ENCODE measurements around the gene PTPRU. TPM values are rescaled to one million over a fixed set of nuclear protein-coding genes. Genes with fewer than 3 reads are reported as not detected.
"Not testable (repeated sequence)": the region's sequence is repeated elsewhere in the genome, so short reads cannot be mapped to it uniquely, and the experiment has no call there.

The PTPRU gene
- total RNA-seq, 1 donor from 2014 or later: 23.6 TPM

- no peak for DNase-seq
These were observed 54.2 kb downstream of the PTPRU start for GRCh38 chr1:29290414-29290985.

- DNase-seq: no peak
These were observed 55.4 kb downstream of the PTPRU start for GRCh38 chr1:29291756-29292155.

DNA sequence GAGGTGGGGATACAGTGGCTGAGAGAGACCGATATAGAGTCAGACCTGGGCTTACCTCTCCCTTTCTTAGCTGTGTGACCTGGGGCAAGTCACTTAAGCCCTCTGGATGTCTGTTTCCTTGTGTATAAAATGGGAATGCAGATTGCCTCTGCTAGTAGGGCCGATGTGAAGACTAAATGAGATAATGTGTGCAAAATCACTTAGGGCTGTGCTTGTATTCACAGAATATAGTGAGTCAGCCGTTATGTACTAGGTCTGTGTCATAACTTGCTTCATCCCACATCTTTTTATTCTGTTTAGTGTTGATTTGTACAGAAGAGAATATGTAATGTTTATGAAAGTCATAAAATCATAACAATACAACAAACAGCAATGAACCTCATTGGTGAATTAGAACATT is 56.0 kb downstream of the PTPRU start:
- DNase-seq: no peak

- DNase-seq: no peak
These were observed 61.1 kb downstream of the PTPRU start for GRCh38 chr1:29297450-29297849.

- DNase-seq: no peak
These were observed 61.9 kb downstream of the PTPRU start for GRCh38 chr1:29298246-29298645.

- DNase-seq: no peak
These were observed 63.1 kb downstream of the PTPRU start for GRCh38 chr1:29299446-29299845.

DNA sequence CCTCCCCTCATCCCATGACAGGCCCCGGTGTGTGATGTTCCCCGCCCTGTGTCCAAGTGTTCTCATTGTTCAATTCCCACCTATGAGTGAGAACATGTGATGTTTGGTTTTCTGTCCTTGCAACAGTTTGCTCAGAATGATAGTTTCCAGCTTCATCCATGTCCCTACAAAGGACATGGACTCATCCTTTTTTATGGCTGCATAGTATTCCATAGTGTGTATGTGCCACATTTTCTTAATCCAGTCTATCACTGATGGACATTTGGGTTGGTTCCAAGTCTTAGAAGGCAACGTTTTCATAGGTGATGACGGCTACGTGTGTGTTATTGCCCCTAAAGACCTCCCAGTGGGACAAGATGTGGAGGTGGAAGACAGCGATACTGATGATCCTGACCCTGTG is 65.4 kb downstream of the PTPRU start:
- not testable (repeated sequence) for DNase-seq

GRCh38 chr1:29303201-29304024 is 67.1 kb downstream of the PTPRU start:
- no peak for DNase-seq

DNA sequence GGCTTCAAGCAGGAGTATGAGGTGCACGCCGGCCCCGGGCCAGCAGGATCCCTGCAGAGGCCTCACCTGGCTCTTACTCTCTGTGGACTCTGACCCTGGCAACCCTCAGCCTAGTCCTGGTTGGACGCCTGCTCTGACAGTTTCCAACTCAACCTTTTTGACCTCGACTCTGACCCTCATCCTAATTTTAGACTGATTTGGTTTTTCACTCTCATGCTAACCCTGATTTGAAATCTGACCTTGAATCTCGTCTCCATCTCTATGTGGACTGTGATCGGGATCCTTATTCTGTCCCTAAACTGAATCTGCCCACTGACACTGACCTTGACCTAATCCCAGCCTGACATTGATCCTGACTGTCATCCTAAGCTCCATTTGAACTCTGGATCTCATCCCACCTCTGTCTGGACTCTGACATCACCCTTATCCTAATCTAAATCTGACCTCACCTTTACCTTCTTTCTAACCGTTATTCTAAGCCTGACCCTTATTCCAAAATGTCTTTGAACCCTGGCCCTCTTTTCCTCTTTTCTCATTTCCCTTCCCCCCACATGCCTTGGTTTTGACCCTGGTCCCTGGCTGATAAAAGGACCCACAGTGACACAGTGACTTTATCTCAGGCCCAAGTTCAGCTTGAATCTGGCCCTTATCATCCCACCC is 67.8 kb downstream of the PTPRU start:
- DNase-seq: no peak

GRCh38 chr1:29305943-29306342 is 69.6 kb downstream of the PTPRU start:
- no peak for DNase-seq

- DNase-seq: no peak
These were observed 70.3 kb downstream of the PTPRU start for GRCh38 chr1:29306471-29307140.

DNA sequence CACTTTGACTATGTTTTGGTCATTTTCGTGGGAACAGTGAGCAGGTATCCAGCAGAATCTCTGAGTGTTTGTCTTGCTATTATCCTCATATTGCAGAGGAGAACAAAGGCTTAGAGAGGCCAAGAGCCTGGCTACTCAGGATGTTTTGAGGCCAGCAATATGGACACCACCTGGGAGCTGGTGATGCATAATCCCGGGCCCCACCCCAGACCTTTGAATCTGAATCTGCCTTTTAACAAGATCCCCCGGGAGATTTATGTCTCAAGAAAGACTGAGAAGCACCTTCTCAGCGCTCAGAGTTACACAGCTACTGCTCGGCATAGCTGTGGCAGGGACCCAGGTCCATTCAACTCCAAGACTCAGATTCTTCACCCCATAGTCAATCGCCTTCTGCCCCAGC is 72.8 kb downstream of the PTPRU start:
- no peak for DNase-seq

DNA sequence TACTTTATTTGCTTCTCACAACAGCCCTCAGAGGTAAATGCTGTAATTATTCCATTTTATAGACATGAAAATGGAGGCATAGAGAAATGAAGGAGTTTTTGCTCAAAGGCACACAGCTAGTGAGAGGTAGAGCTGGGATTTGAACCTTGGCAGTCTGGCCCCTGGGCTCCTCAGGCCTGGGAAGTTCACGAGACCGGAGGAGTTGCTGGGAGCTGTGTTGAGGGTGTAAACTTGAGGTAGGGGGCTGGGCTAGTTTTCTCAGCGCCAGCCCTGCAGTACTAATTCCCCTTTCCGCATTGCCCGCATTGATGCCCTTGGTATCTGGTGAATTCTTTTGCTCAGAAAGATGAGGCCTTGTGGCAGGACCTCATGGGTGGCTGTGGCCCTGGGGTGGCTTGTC is 73.3 kb downstream of the PTPRU start:
- no peak for DNase-seq

DNA sequence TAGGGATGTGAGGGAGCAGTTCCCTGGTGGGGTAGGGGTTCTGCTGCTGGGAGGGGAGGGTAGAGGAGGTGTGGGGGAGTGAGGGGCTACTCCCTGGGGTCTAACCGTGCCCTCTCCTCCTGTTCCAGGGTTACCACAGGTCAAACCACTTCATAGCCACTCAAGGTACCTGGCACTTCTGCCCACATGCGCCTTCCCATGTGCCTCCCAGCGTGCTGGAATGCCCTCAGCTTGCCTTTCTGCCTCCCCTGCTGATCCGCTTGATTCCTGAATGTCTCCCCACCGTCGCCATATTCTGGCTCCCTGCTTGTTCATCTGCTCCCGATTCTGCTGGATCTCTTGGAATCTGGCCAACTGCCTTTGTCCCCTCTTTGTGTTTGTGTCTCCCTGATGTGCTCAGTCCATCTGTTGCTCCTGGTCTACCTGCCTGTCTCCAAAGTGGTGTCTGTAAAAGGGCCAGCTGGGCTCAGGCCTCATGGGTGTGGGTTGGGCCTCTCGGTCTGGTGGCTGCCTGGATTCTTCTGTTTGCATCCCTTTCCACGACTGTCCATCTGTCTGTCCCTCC is 74.4 kb downstream of the PTPRU start:
- DNase-seq: no peak

DNA sequence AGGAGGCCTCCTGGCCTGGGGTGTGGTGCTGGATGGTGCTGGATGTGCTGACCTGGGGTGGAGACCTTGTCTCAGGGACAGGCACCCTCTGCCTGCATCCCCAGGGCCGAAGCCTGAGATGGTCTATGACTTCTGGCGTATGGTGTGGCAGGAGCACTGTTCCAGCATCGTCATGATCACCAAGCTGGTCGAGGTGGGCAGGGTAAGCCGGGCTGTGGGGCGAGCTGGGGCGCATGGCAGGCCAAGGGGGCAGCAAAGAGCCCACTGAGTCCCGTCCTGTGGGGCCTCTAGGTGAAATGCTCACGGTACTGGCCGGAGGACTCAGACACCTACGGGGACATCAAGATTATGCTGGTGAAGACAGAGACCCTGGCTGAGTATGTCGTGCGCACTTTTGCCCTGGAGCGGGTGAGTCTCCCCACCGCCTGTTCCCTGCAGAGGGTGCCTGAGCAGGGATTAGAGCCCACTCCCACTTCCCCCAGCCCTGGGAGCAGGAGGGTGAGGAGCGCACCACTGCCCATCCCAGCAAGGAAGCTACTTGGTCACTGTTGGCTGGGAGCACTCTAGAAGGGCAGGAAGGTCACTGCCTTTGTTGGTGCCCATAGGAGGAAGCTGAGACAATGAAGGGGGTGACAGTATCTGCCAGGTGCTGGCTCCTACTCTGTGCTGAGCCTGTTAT is 75.2 kb downstream of the PTPRU start:
- DNase-seq: no peak

- no peak for DNase-seq
These were observed 76.4 kb downstream of the PTPRU start for GRCh38 chr1:29312469-29313461.

GRCh38 chr1:29314685-29315084 is 78.4 kb downstream of the PTPRU start:
- not testable (repeated sequence) for DNase-seq

DNA sequence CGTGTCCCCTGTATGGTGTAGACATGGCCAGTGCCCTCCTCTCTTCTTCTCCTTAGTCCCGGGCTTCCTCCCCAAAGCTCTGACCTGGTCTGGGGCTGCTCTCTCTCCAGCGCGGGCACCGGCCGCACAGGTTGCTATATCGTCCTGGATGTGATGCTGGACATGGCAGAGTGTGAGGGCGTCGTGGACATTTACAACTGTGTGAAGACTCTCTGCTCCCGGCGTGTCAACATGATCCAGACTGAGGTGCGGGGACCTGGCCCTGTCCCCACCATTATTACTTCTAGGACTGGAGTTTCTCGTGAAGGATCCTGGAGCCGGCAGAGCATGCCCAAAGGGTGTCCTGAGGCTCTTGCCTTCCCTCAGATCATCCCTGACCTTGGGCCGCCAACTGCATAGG is 78.9 kb downstream of the PTPRU start:
- DNase-seq: no peak

DNA sequence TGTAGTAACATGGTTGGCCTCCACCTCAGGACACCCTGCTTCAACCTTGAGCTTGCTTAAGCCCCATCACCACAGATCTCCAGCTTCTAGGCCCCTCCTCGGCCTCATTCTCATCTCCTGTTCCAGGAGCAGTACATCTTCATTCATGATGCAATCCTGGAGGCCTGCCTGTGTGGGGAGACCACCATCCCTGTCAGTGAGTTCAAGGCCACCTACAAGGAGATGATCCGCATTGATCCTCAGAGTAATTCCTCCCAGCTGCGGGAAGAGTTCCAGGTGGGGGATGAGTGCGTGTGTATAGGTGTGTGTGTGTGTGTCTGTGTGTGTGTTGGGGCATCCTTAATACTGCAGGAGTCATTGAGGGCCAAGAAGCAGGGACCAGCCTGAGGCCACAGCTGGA is 79.6 kb downstream of the PTPRU start:
- no peak for DNase-seq

DNA sequence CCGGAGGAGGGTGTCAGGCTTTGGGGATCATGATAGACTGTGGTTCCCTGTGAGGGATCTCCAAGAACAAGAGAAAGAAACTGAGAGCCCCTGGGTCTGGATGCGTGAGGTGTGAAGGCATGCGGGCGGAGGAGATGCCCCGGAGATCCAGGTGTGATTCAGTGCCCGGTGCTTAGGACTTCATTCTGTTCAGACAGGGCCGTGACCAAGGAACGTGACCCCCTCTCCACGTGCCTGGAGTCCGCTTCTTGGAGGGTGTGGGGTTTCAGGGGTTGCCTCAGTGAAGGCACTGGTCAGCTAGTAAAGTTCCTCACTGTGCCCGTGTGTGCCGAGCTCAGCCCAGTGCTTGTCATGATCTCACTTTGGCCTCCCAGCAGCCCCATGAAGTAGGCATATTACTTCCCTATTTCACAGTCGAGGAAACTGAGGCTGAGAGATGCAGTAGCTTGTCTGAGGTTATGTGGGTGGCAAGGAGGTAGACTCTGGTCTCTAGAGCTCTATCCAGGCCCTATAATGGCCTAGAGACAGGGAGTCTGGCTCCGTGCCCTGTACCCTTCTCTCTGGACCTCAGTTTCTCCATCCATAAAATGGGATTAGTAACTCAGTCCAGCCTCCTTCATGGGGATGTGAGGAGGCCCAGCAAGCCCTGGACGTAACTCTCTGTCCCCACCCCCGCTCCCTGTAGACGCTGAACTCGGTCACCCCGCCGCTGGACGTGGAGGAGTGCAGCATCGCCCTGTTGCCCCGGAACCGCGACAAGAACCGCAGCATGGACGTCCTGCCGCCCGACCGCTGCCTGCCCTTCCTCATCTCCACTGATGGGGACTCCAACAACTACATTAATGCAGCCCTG is 81.0 kb downstream of the PTPRU start:
- no peak for DNase-seq

Data from occipital lobe (tissue), 2 donors.